Stimulated activated CD8-positive, alpha-beta memory T cell treated with anti-CD3 and anti-CD28 coated beads, Interleukin-12 subunit alpha, Interleukin-12 subunit beta, amount 100 ng/mL, for 4 hours (primary cell): ENCODE results near the gene KRT86.

Experiments
- DNase-seq: peaks from one replicate; pipeline ENCODE4 v3.0.0-alpha.2; 2020; ENCODE audit warnings: low read depth

KRT86 gene

GRCh38 chr12:52356762-52357580 is 82.5 kb downstream of the KRT86 start:
- DNase-seq = no peak
